ENCODE measurements around the gene CCNG2. TPM values are rescaled to one million over a fixed set of nuclear protein-coding genes. Genes with fewer than 3 reads are reported as not detected.

Gene CCNG2
- total and polyA plus RNA-seq, 2 of the 13 experiments (the other 11 are each of a cell fraction or from before 2014, with no cell fraction given) = 3.9 to 11.5 TPM

- 18% methylated on average over 4 of the region's 4 CpGs for WGBS (ENCODE audit: low lambda C conversion rate)
- no peak for ATAC-seq
- FAIRE-seq = no peak
- TF ChIP-seq CHCHD3 (CRISPR knock-in tag; IDR thresholded peaks at IDR 0.05) (no peak), ZFP36 (IDR thresholded peaks at IDR 0.05; ENCODE audit: borderline replicate concordance, low read depth, low read length, partially characterized antibody) (no peak), ZNF781 (CRISPR knock-in tag; IDR thresholded peaks at IDR 0.05; ENCODE audit: borderline replicate concordance, not compliant biosample characterization) (no peak), ZBTB25 (CRISPR knock-in tag; IDR thresholded peaks at IDR 0.05) (no peak), AFF4 (CRISPR knock-in tag; IDR thresholded peaks at IDR 0.05) (no peak)
- no peak overlapping the region for H2AFZ ChIP-seq (ENCODE audit: low read length)
- no peaks in the 10 kb centered on the region for H3K4me1 ChIP-seq (ENCODE audit: insufficient read depth, low read length)
- BruUV-seq (replicated peaks) = no TSS peak
- no peak overlapping the region for H3K4me3 ChIP-seq (replicated peaks in 1 of 3; ENCODE audit: insufficient read depth in 1 of 3, low read depth in 2 of 3, low read length in 3 of 3)
- no peaks in the 10 kb centered on the region for H3K79me2 ChIP-seq (ENCODE audit: insufficient read depth, low read length)
- ChIA-PET POLR2A (no interaction called here), CTCF (ENCODE audit: low intra/inter-chr PET ratio, low total read pairs) (no interaction called here)
- DNase-seq (ENCODE audit: low spot score) = no peak
- in situ Hi-C loops (cut with HindIII; ENCODE audit: extremely low pct_ligation_motif_present, low pct_unique_long_range_greater_than_20kb) (no loop called here), intact Hi-C loops (cut with micrococcal nuclease; ENCODE audit: unreplicated experiment) (no loop called here)
- H3K9me3 ChIP-seq (ENCODE audit: low read length) = no peaks in the 10 kb centered on the region
- no peaks in the 10 kb centered on the region for H4K20me1 ChIP-seq (ENCODE audit: insufficient read depth, low read length)
- H3K27me3 ChIP-seq (ENCODE audit: control insufficient read depth in 1 of 2, insufficient read depth in 2 of 2, low read length in 2 of 2) = peaks cover 0 to 3% of the 10 kb centered on the region in 2 experiments; a peak in 1 of 5 replicates
- no peaks in the 10 kb centered on the region for H3K36me3 ChIP-seq (replicated peaks in 1 of 2; ENCODE audit: control insufficient read depth in 1 of 2, insufficient read depth in 2 of 2, low read length in 2 of 2)
- H3K4me2 ChIP-seq (ENCODE audit: low read depth, low read length) = no peak overlapping the region
- no peak overlapping the region for H3K9ac ChIP-seq (ENCODE audit: insufficient read depth, low read depth, low read length)
- H3K27ac ChIP-seq (ENCODE audit: extremely low read length, insufficient read depth, low read length) = no peak overlapping the region
Measured at GRCh38 chr4:77215107-77215506, 58.1 kb downstream of the CCNG2 start.

All from HepG2 (cell line).